Activated T-cell treated with anti-CD3 and anti-CD28 coated beads for 1 hour (primary cell): ENCODE data around the gene LONP1.
"Not testable (repeated sequence)": the region's sequence is repeated elsewhere in the genome, so short reads cannot be mapped to it uniquely, and the experiment has no call there.

ENCODE experiments used
- DNase-seq: peaks from one replicate; pipeline ENCODE4 v3.0.0-alpha.2; 2020; ENCODE audit warnings: low read depth

LONP1 gene

DNA sequence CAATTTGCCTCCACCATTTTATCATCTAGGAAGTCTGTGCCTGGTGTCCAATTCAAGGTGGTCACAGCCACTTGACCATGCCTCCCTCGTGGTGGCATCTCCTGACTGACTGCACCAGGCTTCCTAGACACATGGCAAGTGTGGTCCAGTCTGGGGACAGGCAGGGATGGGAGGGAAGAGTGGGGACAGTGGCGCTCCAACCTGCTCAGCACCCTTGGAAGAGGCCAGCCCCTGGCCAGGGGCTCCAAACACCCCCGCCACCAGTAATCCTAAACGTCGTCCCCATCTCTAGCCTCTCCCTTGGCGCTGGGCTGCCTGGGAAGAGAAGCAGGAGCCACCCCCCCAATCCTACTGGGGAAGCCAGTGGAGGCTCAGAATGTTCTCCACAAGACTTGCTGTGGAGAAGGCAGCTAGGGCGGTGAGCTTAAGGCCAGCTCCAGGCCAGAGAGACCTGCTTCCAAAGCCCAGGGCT, 27.2 kb downstream of the LONP1 start:
- no peak for DNase-seq

DNA sequence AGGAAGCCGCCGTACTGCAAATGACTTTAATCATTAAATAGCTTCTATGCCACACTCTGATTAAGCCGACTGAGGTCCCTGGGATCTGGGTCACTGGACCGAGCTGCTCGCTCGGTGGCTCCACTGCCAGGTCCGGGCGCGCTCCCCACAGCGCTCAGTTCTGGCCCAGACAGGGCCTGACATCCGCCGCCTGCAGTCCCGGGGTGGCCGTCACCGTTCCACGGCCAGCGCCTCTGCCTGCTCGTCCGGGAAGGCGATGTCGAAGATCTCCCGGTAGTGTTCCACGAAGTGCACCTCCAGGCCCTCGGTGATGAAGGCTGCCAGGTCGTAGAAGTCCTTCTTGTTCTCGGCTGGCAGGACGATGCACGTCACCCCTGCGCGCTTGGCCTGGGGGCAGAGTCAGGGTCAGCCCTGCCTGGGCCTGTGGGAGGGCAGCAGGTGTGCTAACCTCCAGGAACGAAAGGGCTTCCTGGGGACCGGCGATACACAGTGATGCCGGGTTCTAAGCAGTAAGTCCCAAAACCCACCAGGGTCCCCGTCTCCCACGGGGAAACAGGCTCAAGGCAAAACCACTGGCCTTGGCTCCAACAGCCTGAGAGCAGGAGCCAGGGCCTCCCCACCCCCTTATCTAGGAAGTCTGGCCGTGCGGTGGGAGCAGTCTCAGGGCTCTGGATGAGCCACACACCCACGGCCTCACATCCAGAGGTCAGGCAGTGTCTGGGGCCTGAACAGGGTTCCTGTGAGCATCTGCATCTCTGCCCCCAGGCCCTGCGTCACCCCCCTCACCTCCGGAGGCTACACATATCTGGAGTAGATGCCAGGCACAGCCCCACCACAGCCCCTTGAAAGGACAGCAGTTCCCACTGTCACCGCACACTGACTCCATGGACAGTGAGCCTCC, 27.9 kb downstream of the LONP1 start:
- no peak for DNase-seq

DNA sequence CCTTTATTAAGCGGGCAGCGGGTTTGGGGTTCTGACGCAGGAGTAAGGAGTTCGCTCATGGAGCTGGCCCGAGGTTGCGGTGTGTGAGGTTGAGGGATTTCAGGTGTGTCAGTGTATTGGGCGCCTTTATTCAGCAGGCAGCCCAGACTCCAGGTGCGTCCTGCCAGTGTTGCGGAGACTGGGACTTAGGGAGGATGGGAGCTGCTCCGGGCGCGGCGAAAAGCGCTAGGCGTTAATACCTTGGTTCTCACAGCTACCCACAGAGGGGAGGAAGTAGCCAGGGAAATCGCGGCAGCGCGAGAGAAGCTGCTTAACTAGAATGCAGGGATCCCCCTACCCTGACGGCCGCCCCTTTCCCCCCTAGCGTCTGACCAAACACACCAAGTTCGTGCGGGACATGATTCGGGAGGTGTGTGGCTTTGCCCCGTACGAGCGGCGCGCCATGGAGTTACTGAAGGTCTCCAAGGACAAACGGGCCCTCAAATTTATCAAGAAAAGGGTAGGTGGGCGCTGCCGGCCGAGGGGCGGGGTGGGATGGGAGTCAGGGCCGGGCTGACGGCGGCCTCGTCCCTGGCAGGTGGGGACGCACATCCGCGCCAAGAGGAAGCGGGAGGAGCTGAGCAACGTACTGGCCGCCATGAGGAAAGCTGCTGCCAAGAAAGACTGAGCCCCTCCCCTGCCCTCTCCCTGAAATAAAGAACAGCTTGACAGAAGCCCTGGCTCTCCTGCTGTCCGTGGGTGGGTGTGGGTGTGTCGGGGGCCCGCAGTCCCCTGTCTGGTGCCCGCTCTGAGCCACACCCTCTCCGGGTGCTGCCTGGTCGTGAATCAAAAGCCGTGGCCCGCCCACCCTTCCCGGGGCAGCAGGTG, 28.8 kb downstream of the LONP1 start:
- DNase-seq, result peak; percentile 26

DNA sequence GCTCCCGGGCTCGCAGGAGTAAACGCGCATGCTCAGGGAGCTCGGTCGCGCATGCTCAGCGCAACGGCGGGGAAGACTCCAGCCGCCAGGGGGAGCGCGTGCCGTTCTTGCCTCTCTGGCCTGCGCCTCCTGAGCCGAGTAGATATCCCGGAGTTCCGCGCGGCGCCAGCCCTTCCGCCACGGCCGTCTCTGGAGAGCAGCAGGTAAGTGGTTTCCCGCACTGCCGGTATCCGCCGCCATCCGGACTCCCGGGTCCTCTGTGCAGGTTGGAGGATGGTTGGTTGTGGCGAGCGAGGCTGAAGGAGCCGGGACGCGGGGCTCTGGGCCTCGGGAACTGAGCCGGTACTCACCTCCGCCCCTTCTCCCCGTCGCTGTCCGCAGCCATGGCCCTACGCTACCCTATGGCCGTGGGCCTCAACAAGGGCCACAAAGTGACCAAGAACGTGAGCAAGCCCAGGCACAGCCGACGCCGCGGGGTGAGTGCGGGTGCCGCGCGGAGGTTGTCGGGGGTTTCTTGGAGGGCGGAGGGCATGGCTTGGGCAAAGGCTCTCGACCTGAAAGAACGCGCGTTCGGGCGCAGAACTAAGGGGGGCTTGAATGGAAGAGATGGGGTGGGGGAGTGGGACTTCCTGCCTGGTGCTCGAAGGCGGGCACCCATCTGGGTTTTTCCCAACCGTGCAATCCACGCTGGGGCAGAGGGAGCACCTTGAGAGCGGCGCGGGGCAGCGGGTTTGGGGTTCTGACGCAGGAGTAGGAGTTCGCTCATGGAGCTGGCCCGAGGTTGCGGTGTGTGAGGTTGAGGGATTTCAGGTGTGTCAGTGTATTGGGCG, 29.6 kb downstream of the LONP1 start, which contains the start of gene RPL36:
Gene RPL36 (plus strand): TSS at position 171 of the 830 bp plus-strand sequence. CDS start 213 bp downstream, at position 384.
- DNase-seq, result peak; percentile 99

DNA sequence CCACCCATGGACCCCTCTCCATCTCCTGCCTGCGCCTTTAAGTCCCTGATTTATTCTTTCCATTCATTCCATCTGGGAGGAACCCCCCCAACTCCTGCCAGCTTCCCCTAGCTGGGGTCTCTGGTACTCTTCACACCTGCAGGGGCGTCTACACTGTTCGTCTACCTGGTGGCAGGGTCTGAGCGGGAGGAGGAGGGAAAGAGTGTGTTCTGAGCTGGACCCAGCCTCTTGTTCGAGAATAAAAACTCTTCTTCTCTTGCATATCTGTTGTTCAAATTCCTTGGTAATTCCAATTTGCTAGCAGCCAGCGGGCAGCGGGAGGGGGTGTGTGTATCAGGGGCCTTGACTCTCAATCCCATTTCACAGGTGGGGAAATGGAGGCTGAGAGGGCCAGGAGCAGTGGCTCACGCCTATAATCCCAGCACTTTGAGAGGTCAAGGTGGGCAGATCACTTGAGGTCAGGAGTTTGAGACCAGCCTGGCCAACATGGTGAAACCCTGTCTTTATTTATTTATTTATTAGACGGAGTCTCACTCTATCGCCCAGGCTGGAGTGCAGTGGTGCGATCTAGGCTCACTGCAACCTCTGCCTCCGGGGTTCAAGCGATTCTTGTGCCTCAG, 31.6 kb downstream of the LONP1 start:
- DNase-seq, result not testable (repeated sequence)

DNA sequence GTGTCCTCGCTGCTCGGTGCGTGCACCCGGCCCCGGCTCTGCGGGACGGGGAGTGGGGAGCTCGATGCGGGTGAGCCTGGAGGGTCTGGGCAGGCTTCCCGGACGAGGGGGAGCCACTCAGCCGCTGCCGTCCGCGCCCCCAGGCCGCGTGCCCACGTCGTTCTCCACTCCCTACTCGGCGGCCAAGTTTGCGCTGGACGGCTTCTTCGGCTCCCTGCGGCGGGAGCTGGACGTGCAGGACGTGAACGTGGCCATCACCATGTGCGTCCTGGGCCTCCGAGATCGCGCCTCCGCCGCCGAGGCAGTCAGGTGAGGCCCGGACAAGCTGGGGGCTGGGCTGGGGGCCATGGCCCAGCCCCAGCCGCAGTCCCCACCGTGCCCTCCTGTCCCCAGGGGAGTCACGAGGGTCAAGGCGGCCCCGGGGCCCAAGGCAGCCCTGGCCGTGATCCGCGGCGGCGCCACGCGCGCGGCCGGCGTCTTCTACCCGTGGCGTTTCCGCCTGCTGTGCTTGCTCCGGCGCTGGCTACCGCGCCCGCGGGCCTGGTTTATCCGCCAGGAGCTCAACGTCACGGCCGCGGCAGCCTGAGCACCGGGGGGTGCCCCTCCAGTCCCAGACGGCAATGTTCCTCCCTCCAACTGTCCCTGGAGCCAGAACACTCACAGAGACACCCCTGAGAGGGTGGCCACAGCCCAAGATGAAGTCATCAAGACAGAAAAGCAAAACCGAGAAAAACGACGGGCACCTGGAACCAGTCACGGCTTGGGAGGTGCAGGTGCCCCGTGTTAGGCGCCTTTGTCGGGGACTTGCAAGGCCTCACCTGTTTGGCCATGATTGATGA, 32.4 kb downstream of the LONP1 start:
- no peak for DNase-seq

DNA sequence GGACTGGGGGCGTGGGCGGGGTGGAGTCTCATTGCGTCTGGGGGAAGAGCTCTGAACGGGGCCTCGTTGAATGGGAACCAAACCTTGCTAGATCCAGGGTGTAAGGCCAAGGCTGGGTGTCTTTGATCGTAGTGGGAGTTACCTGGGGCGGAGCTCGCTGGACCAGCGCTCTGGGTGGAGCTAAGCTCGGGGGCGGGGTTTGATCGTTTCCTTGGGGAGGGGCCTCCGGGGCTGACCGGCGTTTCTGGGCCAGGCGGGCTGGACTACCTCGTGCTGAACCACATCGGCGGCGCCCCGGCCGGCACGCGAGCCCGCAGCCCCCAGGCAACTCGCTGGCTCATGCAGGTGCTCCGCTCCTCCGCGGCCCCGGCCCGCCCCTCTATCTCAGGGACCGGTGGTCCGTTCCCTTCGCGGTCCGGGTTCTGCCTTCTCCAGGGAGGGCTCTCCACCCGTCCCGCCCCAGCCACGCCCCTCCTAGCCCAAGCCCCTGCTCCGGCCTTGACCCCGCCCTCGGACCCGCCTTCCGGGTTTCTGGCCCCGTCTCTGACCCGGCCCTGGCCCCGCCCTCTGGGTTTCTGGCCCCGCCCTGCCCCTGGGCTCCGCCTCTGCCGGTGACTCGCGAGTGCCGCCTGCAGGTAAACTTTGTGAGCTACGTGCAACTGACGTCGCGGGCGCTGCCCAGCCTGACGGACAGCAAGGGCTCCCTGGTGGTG, 33.1 kb downstream of the LONP1 start:
- peak; percentile 94 for DNase-seq

DNA sequence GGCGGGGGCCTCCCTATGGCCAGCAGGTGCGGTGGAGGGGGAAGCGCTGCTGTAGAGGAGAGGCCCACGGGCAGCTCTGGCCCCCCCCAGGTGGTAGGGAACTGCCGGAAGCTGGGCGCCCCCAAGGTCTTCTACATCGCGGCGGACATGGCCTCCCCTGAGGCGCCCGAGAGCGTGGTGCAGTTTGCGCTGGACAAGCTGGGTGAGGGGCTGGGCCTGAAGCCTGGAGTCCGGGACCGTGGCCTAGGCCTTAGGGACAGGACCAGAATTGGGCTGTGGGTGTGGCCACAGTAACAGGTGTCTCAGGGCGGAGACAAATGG, 33.7 kb downstream of the LONP1 start:
- no peak for DNase-seq

DNA sequence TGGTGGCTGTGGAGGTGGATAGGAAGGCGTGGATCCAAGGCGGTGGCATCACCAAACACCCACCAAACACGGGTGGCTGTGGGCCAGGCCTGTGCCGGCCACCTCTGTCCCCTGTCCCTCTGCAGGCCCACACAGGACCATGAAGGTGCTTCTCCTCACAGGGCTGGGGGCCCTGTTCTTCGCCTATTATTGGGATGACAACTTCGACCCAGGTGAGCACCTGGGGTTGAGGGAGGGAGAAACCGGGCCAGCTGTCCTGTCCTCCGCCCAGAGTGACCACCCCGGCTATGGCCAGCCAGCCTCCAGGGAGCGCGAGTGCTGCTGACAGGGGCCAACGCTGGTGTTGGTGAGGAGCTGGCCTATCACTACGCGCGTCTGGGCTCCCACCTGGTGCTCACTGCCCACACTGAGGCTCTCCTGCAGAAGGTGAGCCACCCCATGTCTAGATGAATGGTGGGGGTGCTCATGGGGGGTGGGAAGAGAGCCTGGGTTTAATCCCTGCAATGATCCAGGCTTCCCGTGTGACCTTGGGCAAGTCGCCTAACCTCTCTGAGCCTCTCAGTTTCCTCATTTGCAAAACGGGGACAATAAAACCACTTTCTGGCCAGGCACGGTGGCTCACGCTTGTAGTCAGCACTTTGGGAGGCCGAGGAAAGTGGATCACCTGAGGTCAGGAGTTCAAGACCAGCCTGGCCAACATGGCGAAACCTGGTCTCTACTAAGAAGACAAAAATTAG, 35.1 kb downstream of the LONP1 start:
- no peak for DNase-seq

DNA sequence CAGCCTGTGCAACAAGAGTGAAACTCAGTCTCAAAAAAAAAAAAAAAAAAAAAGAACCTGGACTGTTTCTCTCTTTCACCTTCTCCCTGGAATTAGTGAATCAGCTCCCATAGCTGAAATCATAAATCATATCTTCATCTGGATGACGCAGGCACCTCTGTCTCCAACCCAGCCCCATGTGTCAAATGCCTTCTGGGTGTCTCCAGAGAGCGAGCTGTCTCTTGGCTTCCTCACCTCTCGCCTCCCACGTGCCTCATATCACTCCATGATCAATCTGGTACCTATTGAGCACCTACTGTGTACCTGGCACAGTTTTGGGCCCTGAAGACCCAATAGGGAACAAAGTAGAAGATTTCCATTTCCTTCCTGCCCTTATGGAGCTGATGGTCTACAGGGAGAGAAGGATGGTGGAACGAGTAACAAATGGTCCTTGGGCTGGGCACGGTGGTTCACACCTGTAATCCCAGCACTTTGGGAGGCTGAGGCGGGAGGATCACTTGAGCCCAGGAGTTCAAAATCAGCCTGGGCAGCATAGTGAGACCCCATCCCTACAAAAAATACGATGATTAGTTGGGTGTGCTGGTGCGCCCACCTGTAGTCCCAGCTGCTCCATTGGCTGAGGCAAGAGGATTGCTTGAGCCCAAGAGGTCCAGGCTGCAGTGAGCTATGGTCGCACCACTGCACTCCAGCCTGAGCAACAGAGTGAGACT, 36.6 kb downstream of the LONP1 start:
- DNase-seq, result no peak

DNA sequence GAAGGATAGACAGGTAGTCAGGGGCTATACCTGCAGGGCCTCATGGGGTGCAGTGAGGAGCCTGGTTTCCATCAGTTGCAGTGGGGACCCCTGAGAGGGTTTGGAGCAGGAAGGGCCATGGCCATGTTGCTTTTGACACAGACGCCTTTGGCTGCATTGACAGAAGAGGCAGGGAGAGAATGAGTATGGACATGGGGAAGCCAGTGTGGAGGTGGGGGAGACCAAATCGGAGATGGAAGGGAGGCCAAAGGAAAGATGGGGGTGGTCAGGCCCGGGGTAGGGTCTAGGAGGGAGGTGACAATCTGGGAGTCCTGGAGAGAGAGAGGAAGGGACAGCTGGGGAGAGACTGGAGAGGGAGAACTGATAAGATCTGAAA, 37.9 kb downstream of the LONP1 start:
- DNase-seq, result no peak

DNA sequence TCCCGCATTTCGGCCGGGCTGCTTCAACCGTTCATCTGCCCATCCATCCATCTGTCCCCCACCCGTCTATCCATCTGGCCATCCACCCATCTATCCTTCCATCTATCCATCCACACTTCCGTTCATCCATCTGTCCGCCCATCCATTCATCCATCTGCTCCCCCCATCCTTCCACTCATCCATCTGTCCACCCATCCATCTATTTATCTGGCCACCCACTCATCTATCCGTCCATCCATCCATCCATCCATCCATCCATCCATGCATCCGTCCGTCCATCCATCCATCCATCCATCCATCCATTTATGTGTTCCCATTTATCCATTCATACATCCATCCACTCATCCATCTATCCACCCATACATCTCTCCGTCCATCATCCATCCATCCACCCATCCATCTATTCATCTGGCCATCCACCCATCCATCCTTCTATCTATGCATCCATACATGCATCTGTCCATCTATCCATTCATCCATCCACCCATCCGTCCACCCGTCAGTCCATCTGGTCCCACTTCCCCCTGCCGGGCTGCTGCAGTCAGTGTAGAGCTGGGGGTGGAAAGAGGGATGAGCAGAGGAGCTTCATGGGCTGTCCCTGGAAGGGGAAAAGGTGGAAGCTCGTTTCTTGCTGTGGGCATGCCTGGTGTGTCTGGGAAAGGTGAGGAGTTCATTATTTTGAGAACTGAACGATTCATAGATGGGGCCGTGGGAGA, 38.4 kb downstream of the LONP1 start:
- no peak for DNase-seq

DNA sequence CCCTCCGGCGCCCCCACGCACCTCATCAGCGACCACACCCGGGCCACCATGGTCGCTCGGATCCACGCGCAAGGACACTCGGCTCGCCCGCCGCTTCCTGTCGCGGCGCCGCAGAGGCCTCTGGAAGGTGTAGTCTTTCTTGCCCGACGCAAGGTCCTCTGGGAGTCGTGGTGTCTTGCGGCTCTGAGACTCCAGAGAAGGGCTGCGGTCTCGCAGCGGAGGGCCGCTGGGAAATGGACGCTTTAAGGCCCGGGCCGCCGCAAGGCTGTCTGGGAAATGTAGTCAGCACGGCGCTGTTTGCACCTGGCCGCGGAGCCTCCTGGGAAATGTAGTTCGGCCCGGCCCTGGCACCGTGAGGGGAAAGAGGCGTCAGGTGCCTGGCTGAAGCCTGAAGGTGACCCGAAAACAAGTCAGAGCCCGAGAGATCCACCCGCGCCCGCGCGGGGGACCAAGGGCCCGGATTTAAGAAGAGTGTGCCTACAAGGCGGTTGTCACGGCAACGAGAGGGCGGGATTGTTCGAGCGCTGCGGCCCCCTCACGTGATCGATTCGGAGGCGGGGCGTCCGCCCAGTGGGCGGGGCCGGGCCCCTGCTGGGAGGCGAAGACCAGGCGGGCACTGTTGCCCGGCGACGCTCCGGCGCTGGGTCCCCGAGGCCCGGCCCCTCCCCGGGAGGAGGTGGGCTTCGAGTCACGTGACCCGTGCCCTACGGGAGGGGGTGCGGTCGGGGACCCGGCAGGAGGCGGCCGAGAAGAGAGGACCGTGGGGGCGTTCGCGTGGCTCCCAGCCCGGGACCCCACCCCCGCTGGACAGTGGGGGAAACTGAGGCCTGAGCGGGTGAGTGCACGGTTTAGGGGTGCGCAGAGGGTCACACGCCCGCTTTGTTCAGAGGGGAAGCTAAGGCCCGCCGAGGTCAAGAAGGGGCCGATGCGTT, 39.2 kb downstream of the LONP1 start, which contains the start of the genes HSD11B1L and MICOS13:
Gene HSD11B1L (plus strand): TSS at position 591 of the 932 bp plus-strand sequence. CDS start 3,806 bp downstream, outside the sequence.
Gene MICOS13 (minus strand): TSS at position 80 of the 932 bp plus-strand sequence. CDS start 30 bp downstream, at position 50.
- DNase-seq, result peak; percentile 96

DNA sequence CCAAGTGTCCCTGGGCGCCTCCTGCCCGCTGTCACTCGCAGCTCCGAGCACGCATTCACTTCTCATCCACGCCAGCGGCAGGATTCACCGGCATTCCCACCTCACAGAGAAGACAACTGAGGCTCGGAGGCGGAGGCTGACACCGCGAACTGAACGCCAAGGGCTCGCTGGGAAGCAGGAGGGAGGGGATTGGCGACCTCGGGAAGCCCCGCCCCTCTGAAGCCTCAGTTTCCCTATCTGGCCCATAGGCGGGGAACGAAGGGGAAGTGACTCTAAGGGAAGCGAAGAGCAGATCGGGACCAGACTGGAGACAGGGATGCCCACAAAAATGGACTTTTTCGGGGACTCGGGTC, 39.9 kb downstream of the LONP1 start:
- no peak for DNase-seq

DNA sequence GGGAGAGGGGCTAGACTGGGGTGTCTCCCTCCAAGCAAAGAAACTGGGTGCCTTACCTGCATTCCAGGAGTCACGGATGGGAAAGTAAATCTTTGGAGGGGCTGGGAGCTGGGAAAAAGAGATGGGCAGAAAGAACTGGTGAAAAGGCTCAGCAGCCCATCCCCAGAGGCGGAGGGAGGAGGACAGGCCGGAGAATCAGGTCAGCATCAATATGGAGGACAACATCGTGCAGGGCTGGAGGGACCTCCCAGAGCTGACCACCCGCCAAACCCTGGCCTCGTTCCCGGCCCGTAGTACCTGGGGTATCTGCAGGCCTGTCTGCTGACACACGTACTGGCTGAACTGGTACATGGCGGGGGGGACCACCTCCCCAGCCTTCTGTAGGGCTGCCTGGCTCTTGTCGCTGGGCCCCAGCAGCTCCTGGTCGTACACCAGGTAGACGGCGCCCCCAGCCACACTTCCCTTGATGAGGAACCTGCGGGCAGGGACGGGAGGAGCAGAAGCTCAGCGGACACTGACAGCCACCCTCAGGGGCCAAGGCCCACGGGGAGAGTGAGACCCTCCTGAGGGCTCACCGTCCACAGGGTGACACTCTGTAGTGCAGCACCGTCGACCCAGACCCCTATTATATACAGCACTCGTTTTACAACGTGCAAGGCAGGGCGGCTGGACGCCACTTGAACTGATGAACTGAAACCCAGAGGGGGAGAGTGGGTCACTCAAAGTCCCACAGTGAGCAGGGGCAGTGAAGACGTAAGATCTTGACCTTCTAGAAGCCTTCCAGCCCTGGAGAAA, 40.5 kb downstream of the LONP1 start:
- DNase-seq, result no peak
